ENCODE data around the gene RITA1.

Gene RITA1

GRCh38 chr12:113237748-113238147, 52.2 kb downstream of the RITA1 start:
- TF ChIP-seq CTCF (IDR thresholded peaks at IDR 0.05): no peak
- H3K4me1 ChIP-seq (ENCODE audit: control insufficient read depth in 1 of 2, insufficient read depth in 1 of 2, low read depth in 1 of 2, low read length in 1 of 2): peaks cover 6 to 23% of the 10 kb centered on the region in 2 experiments
- H3K36me3 ChIP-seq: no peaks in the 10 kb centered on the region
- no peaks in the 10 kb centered on the region for H3K27me3 ChIP-seq
- no peaks in the 10 kb centered on the region for H3K9me3 ChIP-seq
- no peak overlapping the region for H3K27ac ChIP-seq
- H3K4me3 ChIP-seq (ENCODE audit: low read depth in 1 of 2, low read length in 1 of 2): no peak overlapping the region

- Histone ChIP-seq H3K4me1 (ENCODE audit: control insufficient read depth in 1 of 2, insufficient read depth in 1 of 2, low read depth in 1 of 2, low read length in 1 of 2) (peaks cover under 1 to 17% of the 10 kb centered on the region in 2 experiments), H3K27ac (no peak overlapping the region), H3K9me3 (no peaks in the 10 kb centered on the region), H3K4me3 (ENCODE audit: low read depth in 1 of 2, low read length in 1 of 2) (no peak overlapping the region), H3K36me3 (no peaks in the 10 kb centered on the region), H3K27me3 (no peaks in the 10 kb centered on the region)
- no peak for TF ChIP-seq CTCF (IDR thresholded peaks at IDR 0.05)
These were observed 52.8 kb downstream of the RITA1 start for GRCh38 chr12:113238309-113238708.

- no peaks in the 10 kb centered on the region for H3K27me3 ChIP-seq
- TF ChIP-seq CTCF (IDR thresholded peaks at IDR 0.05): no peak
- H3K4me3 ChIP-seq (ENCODE audit: low read depth in 1 of 2, low read length in 1 of 2): no peak overlapping the region
- H3K36me3 ChIP-seq: no peaks in the 10 kb centered on the region
- H3K4me1 ChIP-seq (ENCODE audit: control insufficient read depth in 1 of 2, insufficient read depth in 1 of 2, low read depth in 1 of 2, low read length in 1 of 2): peaks cover 0 to 15% of the 10 kb centered on the region in 2 experiments
- no peaks in the 10 kb centered on the region for H3K9me3 ChIP-seq
- H3K27ac ChIP-seq: no peak overlapping the region
These were observed 53.8 kb downstream of the RITA1 start for GRCh38 chr12:113239288-113239771.

- TF ChIP-seq CTCF (IDR thresholded peaks at IDR 0.05): no peak
- Histone ChIP-seq H3K27me3 (no peaks in the 10 kb centered on the region), H3K36me3 (no peaks in the 10 kb centered on the region), H3K9me3 (no peaks in the 10 kb centered on the region), H3K4me3 (ENCODE audit: low read depth in 1 of 2, low read length in 1 of 2) (no peak overlapping the region), H3K27ac (no peak overlapping the region), H3K4me1 (ENCODE audit: control insufficient read depth in 1 of 2, insufficient read depth in 1 of 2, low read depth in 1 of 2, low read length in 1 of 2) (peaks cover 0 to 15% of the 10 kb centered on the region in 2 experiments)
These were observed 54.4 kb downstream of the RITA1 start for GRCh38 chr12:113239811-113240331.

GRCh38 chr12:113240395-113240794, 54.9 kb downstream of the RITA1 start:
- TF ChIP-seq CTCF (IDR thresholded peaks at IDR 0.05): no peak
- peaks cover 0 to 15% of the 10 kb centered on the region in 2 experiments for H3K4me1 ChIP-seq (ENCODE audit: control insufficient read depth in 1 of 2, insufficient read depth in 1 of 2, low read depth in 1 of 2, low read length in 1 of 2)
- H3K27ac ChIP-seq: no peak overlapping the region
- no peaks in the 10 kb centered on the region for H3K36me3 ChIP-seq
- no peak overlapping the region for H3K4me3 ChIP-seq (ENCODE audit: low read depth in 1 of 2, low read length in 1 of 2)
- no peaks in the 10 kb centered on the region for H3K27me3 ChIP-seq
- no peaks in the 10 kb centered on the region for H3K9me3 ChIP-seq

Data from neutrophil (primary cell).